Right lung (tissue), 5 donors: ENCODE measurements around the gene CHFR. TPM values are rescaled to one million over a fixed set of nuclear protein-coding genes. Genes with fewer than 3 reads are reported as not detected.
"Not testable (repeated sequence)": the region's sequence is repeated elsewhere in the genome, so short reads cannot be mapped to it uniquely, and the experiment has no call there.

Experiments
- DNase-seq, 2 donors: peaks; one replicate each; pipeline ENCODE4 v3.0.0-alpha.2; 2013
- polyA plus RNA-seq, 5 donors: library from polyadenylated mRNA; unstranded; fragments of 120-200 nt; gene quantifications; one replicate each; pipeline versions ENCODE4 v1.2.1 to v1.2.3, GENCODE V29; 2013; ENCODE audit warnings: inconsistent platforms in 1 of 5, low replicate concordance in 1 of 5; ENCODE audit not compliant: insufficient read length in 5 of 5, insufficient read depth in 1 of 5

Gene CHFR
- polyA plus RNA-seq, 5 donors = 22.4 to 26.3 (median 24.1) TPM

GRCh38 chr12:132841151-132841550, 46.3 kb downstream of the CHFR start:
- DNase-seq = no peak

DNA sequence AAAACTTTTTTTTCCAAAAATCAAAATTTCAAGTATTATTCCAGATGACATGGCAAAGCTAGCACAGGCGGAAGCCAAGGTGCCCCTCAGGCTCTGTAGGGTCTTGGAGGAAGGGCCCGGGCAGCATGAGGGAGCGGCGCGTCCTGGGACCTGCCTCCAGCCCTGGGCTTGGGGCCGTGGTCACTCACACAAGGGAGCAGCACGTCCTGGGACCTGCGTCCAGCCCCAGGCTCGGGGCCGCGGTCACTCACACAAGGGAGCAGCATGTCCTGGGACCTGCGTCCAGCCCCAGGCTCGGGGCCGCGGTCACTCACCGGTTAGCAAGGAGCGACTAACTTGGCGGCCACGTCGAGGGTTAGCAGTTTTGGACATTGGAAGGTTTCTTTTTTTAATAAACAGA, 46.9 kb downstream of the CHFR start:
- no peak for DNase-seq

- no peak for DNase-seq
These were observed 47.7 kb downstream of the CHFR start for GRCh38 chr12:132839558-132840235.

DNA sequence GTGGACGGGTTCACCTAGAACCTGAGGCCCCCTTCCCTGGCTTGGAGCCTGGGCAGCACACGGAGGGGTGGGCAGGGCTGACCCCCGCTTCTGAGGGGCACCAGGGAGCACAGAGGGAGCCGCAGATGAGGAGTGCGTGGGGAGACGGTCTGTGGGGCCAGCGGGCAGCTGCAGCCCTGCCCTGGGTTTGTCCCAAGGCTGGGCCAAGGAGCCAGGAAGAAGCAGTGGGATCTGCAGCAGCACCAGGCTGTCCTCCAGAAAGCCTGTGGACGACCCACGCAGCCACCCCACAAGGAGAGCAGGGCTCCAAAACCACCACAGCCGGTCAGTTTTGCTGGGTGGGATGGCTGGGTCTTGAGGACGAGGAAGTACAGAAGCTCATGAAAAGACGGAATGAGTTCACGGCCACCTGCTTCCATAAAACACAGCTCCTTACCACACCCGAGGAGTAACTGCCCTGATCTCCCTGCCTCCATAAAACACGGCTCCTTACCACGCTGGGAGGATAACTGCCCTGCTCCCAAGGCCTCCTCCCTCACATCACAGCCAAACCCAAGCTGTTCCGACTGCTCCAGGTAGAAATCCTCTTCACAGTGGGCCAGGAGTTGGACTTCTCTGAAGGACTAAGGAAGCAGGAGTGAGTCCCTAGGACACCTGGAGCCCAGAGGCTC, 48.9 kb downstream of the CHFR start:
- no peak for DNase-seq

GRCh38 chr12:132837693-132838409, 49.6 kb downstream of the CHFR start:
- DNase-seq = peak; percentile 31 to 33

GRCh38 chr12:132836795-132837331, 50.5 kb downstream of the CHFR start:
- DNase-seq = no peak

DNA sequence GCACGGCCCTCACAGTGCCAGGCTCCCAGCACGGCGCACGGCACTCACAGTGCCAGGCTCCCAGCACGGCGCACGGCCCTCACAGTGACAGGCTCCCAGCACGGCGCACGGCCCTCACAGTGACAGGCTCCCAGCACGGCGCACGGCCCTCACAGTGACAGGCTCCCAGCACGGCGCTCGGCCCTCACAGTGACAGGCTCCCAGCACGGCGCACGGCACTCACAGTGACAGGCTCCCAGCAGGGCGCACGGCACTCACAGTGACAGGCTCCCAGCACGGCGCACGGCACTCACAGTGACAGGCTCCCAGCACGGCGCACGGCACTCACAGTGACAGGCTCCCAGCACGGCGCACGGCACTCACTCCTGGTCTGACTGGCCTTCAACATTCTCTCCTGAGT, 51.2 kb downstream of the CHFR start:
- DNase-seq = not testable (repeated sequence)

DNA sequence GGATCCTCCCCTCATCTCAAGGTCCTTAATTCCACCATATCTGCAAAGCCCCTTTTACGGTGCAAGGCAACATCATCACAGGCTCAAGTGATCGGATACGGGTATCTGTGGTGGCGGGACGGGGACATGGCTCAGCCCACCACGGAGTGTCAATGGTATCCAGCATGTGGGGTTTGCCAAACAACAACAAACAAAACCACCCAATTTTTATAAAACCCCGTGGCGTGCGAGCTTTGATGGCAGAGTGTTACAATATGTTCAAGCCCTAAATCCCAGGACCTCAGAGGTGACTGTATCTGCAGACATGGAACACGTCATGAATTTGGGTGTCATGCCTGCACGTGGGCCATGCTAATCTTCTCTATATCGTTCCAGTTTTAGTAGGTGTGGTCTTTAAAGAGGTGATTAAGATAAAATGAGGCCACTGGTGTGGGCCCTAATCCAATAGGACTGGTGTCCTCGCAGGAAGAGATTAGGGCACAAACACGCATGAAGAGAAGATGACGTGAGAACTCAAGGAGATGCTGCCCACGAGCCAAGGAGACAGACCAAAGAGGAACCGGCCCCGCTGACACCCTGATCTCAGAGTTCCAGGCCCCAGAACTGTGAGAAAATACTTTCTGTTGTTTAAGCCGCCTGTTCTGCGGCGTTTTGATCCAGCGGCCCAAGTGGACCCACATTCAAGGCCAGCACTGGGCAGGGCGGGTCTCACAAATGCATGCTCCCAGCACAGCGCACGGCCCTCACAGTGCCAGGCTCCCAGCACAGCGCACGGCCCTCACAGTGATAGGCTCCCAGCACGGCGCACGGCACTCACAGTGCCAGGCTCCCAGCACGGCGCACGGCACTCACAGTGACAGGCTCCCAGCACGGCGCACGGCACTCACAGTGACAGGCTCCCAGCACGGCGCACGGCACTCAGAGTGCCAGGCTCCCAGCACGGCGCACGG, 52.1 kb downstream of the CHFR start:
- DNase-seq = no peak

- DNase-seq = no peak
These were observed 53.2 kb downstream of the CHFR start for GRCh38 chr12:132834181-132834711.

GRCh38 chr12:132833341-132833740, 54.1 kb downstream of the CHFR start:
- DNase-seq = no peak

GRCh38 chr12:132831771-132832170, 55.6 kb downstream of the CHFR start:
- DNase-seq = no peak

GRCh38 chr12:132828706-132829534, 58.5 kb downstream of the CHFR start, which contains the start of gene GOLGA3:
Gene GOLGA3, minus strand, starts transcription at chr12:132828869. Its CDS starts 6,741 bp downstream, at chr12:132822128.
- DNase-seq = peak; percentile 94 to 95

GRCh38 chr12:132827763-132828703, 59.4 kb downstream of the CHFR start:
- peak in 1 of 2 donors; percentile 4 for DNase-seq

GRCh38 chr12:132825861-132826260, 61.5 kb downstream of the CHFR start:
- DNase-seq = no peak

- DNase-seq = no peak
These were observed 62.3 kb downstream of the CHFR start for GRCh38 chr12:132825089-132825488.

GRCh38 chr12:132824053-132824452, 63.4 kb downstream of the CHFR start:
- DNase-seq = no peak

DNA sequence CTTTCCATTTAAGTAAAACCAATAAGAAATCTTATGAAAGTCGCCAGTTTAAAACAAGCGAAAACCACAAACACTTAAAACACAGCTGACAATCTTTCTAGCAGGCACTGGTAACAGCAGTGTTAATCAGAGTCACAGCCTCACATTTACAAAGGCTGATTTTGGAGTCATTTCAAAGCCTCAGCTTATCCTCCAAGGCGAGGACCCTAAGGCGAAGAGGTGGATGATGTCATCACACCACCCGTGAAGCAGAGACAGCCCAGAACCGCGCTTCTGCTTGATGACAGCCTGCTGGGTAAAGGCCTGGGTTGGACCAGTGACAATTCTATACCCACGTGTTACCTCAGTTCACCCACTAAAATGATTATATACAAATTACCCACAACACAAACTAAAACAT, 68.8 kb downstream of the CHFR start:
- no peak for DNase-seq

DNA sequence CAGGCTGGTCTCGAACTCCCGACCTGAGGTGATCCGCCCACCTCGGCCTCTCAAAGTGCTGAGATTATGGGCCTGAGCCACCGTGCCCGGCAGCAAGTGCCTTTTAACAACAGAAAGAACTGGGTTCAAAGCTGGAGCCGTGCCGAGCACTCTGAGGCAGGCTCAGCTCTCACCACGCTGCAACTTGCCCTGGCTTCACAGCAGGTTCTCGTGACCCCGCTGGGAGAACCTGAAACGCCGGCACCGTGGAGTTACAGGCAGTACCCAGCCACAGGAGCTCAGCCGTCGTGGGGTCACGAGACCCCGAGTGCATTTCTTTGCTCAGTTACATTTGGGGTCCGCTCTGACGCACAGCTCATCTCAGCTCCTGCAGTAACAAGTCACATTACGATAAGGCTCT, 73.2 kb downstream of the CHFR start:
- no peak for DNase-seq

- no peak for DNase-seq
These were observed 74.0 kb downstream of the CHFR start for GRCh38 chr12:132813443-132813842.
